RWPE2 (cell line): Measurements from ENCODE around the gene TAB2.

Source experiments
- ATAC-seq: fragments of 200-7000 bp; cut with Tn5 transposase; 3 replicates; pipeline ENCODE4 v1.9.1; 2021; ENCODE audit warnings: low read depth
- DNase-seq: peaks from one replicate; pipeline ENCODE4 v3.0.0-alpha.2; 2020; ENCODE audit warnings: low spot score
- H3K27ac ChIP-seq: fragments of 450-650 bp; 2 replicates; pipeline ENCODE4 v1.5.1; 2017; ENCODE audit warnings: mild to moderate bottlenecking; ENCODE audit not compliant: poor library complexity, severe bottlenecking
- H3K27me3 ChIP-seq: fragments of 250-450 bp; sonication (Bioruptor Pico); 2 replicates; pipeline ENCODE4 v1.5.1; 2021; ENCODE audit warnings: mild to moderate bottlenecking, moderate library complexity; ENCODE audit not compliant: insufficient read depth, poor library complexity, severe bottlenecking
- H3K36me3 ChIP-seq: fragments of 250-450 bp; sonication (Bioruptor Pico); 2 replicates; pipeline ENCODE4 v1.5.1; 2020; ENCODE audit warnings: low read depth, mild to moderate bottlenecking, moderate library complexity
- H3K4me1 ChIP-seq: fragments of 250-450 bp; sonication (Bioruptor Pico); 2 replicates; pipeline ENCODE4 v1.5.1; 2021; ENCODE audit warnings: mild to moderate bottlenecking, moderate library complexity; ENCODE audit not compliant: insufficient read depth, poor library complexity, severe bottlenecking
- H3K4me3 ChIP-seq: fragments of 250-450 bp; sonication (Bioruptor Pico); 2 replicates; pipeline ENCODE4 v1.5.1; 2021; ENCODE audit warnings: mild to moderate bottlenecking, moderate library complexity; ENCODE audit not compliant: severe bottlenecking
- H3K9me3 ChIP-seq: fragments of 250-450 bp; sonication (Bioruptor Pico); 2 replicates; pipeline ENCODE4 v1.5.1; 2021; ENCODE audit warnings: mild to moderate bottlenecking, moderate library complexity; ENCODE audit not compliant: severe bottlenecking
- TF ChIP-seq, protein P1 (sequence below): fragments of 450-650 bp; IDR thresholded peaks from one replicate; pipeline ENCODE4 v1.5.1; 2017; ENCODE audit warnings: mild to moderate bottlenecking, moderate library complexity; ENCODE audit not compliant: poor library complexity, severe bottlenecking

The TAB2 gene

DNA sequence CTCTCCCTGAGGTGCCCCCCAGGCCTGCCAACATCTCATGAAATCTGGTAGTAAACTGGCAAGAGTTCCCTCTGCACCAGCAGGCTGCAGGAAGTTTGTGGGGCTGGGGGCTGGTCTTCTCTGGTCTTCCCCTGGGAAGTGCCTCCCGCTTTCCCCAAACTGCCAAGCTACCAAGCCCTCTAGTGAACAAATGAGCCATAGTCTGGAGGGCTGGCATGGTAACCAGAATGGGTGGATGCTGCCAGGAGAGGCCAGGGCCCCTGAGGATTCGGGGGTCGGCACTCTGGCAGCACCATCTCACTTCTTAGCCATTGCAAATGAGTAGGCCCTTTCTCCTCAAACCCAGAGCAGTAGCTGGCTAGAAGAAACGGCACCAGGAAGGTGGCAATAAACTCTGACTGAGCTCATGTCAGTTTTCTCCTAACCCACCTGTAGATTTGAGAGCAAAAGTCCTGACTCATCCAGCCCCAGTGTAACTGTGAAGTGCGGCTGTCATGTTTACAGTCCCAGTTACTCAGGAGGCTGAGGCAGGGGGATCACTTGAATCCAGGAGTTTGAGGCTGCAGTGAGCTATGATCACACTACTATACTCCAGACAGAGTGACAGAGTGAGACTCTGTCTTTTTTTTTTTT is 131.4 kb downstream of the TAB2 start:
- ATAC-seq (no peak), DNase-seq (no peak)
- Histone ChIP-seq H3K27ac (no peak overlapping the region), H3K4me1 (no peaks in the 10 kb centered on the region), H3K4me3 (no peak overlapping the region), H3K36me3 (no peaks in the 10 kb centered on the region), H3K27me3 (peaks cover 3% of the 10 kb centered on the region), H3K9me3 (no peaks in the 10 kb centered on the region)
- TF ChIP-seq, protein P1, sequence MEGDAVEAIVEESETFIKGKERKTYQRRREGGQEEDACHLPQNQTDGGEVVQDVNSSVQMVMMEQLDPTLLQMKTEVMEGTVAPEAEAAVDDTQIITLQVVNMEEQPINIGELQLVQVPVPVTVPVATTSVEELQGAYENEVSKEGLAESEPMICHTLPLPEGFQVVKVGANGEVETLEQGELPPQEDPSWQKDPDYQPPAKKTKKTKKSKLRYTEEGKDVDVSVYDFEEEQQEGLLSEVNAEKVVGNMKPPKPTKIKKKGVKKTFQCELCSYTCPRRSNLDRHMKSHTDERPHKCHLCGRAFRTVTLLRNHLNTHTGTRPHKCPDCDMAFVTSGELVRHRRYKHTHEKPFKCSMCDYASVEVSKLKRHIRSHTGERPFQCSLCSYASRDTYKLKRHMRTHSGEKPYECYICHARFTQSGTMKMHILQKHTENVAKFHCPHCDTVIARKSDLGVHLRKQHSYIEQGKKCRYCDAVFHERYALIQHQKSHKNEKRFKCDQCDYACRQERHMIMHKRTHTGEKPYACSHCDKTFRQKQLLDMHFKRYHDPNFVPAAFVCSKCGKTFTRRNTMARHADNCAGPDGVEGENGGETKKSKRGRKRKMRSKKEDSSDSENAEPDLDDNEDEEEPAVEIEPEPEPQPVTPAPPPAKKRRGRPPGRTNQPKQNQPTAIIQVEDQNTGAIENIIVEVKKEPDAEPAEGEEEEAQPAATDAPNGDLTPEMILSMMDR, result no peak

DNA sequence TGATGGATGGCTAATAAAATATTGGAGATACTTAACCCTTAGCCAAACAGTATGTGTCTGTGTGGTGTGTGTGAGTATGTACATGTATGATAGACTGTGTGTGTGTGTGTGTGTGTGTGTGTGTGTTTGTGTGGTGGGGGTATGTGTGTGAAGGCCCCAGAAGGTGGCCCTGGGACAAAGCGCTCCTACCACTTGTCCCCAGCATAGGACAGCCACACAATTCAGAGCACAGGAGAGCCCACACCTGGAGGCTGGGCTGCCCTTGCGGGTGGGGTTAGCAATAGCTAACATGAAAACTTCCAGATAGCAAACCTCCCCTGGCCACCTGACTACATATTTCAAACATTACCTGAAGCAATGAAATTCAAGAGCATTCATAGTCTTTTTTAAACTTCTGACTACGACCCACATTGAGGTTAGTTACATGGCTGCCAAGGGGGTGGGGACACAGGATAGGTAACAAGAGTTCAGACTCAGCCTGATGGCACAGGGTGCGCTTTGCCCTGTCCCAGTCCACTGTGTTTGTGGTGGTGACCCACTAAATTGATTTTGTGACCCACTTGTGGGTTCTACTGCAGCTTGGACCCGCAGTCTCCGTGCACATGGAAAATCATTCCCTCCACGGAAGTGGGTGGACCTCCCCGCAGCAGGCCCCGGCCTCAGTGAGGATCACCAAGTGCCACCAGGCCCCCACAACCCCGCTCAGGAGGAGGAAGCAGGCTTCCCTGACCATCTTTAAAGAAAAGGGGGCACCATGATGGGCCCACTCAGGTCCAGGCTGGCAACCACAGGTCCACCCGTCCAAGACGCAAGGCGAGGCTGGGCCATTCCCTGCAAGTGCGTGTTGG is 132.5 kb downstream of the TAB2 start:
- Histone ChIP-seq H3K36me3 (no peaks in the 10 kb centered on the region), H3K27ac (no peak overlapping the region), H3K9me3 (no peaks in the 10 kb centered on the region), H3K4me1 (peaks cover 5% of the 10 kb centered on the region), H3K27me3 (peaks cover 3% of the 10 kb centered on the region), H3K4me3 (no peak overlapping the region)
- no peak for ATAC-seq
- no peak for DNase-seq
- TF ChIP-seq, protein P1, result no peak

DNA sequence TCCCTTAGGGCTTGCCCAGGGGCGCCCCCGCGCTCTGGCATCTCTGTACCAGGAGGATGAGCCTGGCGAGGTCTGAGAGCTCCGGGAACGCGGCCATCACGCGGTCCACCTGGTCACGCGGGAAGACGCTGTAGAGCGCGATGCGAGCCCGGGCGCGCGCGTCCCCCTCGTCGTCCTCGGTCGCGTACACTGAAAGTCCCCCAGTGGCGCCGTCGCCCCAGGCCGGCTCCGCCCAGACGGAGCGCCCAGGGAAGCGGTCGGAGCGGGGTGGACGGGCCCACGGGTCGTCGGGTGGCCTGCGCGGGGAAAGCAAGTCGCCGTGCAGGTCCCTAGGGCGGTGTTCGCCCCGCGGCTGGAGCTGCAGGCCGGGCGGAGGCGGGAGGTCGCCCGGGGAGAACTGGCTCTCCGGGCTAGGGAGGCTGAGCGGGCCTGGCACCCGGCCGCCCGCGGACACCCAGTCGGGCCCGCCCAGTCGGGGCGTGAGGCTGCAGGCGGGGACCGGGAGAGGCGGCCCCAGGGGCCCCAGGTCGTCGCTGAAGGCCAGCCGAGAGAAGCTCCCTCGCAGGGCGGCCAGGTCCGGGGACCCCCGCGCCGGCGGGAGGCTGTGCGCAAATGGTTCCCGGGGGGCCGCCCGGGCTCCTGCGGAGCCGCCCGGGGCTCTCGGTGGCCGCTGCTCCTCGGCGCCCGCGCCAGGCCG is 133.3 kb downstream of the TAB2 start:
- Histone ChIP-seq H3K4me3 (peak overlapping the region; percentile 24), H3K9me3 (no peaks in the 10 kb centered on the region), H3K36me3 (no peaks in the 10 kb centered on the region), H3K27me3 (peaks cover 3% of the 10 kb centered on the region), H3K27ac (no peak overlapping the region), H3K4me1 (peaks cover 5% of the 10 kb centered on the region)
- ATAC-seq, result peak; percentile 36; the same call in 2 of the 3 replicates
- DNase-seq, result no peak
- TF ChIP-seq, protein P1, result no peak

DNA sequence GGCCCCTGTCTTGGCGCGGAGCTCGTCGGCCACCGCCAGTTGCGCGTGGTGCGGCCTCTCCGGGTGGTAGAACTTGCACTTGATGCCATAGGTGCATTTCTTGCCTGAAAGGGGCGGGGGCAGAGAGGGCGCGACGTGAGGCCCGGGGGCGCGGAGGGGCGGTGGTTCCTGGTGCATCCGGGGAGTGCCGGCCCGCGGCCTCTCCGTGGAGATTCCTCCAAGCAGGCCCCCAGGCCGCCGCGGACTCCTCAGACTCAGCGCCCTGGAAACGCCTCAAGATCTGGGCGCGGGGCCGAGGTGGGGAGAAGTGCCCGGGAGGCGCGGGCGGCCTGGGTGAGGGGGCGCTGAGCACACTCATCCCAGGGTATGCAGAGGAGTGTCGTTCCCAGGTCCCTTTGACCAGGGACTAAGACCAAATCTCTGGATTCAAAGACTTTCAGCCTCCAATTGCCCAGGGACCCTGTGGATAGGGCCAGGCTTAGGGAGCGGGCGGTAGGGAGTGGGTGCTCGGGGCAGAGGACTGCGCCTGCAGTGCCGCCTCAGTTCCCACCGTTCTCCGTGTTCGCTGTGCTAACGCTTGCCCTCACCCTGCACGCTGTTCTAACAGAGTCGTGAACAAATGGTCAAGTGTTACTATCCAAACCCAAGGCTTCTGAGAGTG is 134.0 kb downstream of the TAB2 start:
- no peak for ATAC-seq
- TF ChIP-seq, protein P1, result no peak
- peaks cover 5% of the 10 kb centered on the region for H3K4me1 ChIP-seq
- H3K36me3 ChIP-seq, result no peaks in the 10 kb centered on the region
- peaks cover 3% of the 10 kb centered on the region for H3K27me3 ChIP-seq
- H3K9me3 ChIP-seq, result no peaks in the 10 kb centered on the region
- no peak overlapping the region for H3K27ac ChIP-seq
- no peak for DNase-seq
- peak overlapping the region; percentile 24 for H3K4me3 ChIP-seq
